SU-DHL-6 (cell line): ENCODE measurements around the gene TASOR2.

Experiments used
- H2AFZ ChIP-seq: fragments of 200-600 bp; sonication (generic); 2 replicates; pipeline ENCODE4 v1.6.1; 2014; ENCODE audit warnings: low read depth, mild to moderate bottlenecking, moderate library complexity, mixed read lengths, antibody characterized with exemption, low read length; ENCODE audit not compliant: severe bottlenecking
- H3F3A ChIP-seq: fragments of 200-600 bp; shearing (Covaris generic); 2 replicates; pipeline ENCODE4 v1.6.0; 2016; ENCODE audit warnings: antibody characterized with exemption, mild to moderate bottlenecking; ENCODE audit not compliant: insufficient read depth
- H3K27ac ChIP-seq: fragments of 200-600 bp; sonication (generic); 2 replicates; pipeline ENCODE4 v1.5.1; 2016; ENCODE audit warnings: low read depth, mild to moderate bottlenecking, low read length, moderate library complexity, mixed read lengths
- H3K27me3 ChIP-seq: fragments of 200-600 bp; sonication (generic), shearing (Covaris generic); 2 replicates; pipeline ENCODE4 v1.6.0; 2014; ENCODE audit warnings: mild to moderate bottlenecking, low read length
- H3K36me3 ChIP-seq: fragments of 200-600 bp; sonication (generic); 2 replicates; pipeline ENCODE4 v1.6.1; 2014; ENCODE audit warnings: mild to moderate bottlenecking, low read length, mixed read lengths
- H3K4me2 ChIP-seq: fragments of 300-600, 200-600 bp; shearing (Covaris generic), sonication (generic); 2 replicates; pipeline ENCODE4 v1.6.0; 2014; ENCODE audit warnings: low read length, low read depth, mild to moderate bottlenecking; ENCODE audit not compliant: poor library complexity, severe bottlenecking
- H3K4me3 ChIP-seq: fragments of 200-600 bp; sonication (generic); 2 replicates; pipeline ENCODE4 v1.5.1; 2014; ENCODE audit warnings: antibody characterized with exemption, low read length, mild to moderate bottlenecking, mixed read lengths; ENCODE audit not compliant: insufficient read depth, poor library complexity, severe bottlenecking
- H3K79me2 ChIP-seq: fragments of 200-600 bp; sonication (generic); 2 replicates; pipeline ENCODE4 v1.6.1; 2014; ENCODE audit warnings: mild to moderate bottlenecking, low read length, moderate library complexity; ENCODE audit not compliant: insufficient read depth
- H3K9ac ChIP-seq: fragments of 200-600 bp; sonication (generic); 2 replicates; pipeline ENCODE4 v1.7.0; 2014; ENCODE audit warnings: mild to moderate bottlenecking, low read length
- H3K9me2 ChIP-seq: fragments of 200-600 bp; sonication (generic); replicated peaks from 2 replicates; pipeline ENCODE4 v1.6.1; 2014; ENCODE audit warnings: low read length; ENCODE audit not compliant: insufficient read depth
- H3K9me3 ChIP-seq: fragments of 200-600 bp; sonication (generic); 2 replicates; pipeline ENCODE4 v1.6.1; 2014; ENCODE audit warnings: low read length, mixed read lengths; ENCODE audit not compliant: insufficient read depth
- H4K20me1 ChIP-seq: fragments of 200-600 bp; sonication (generic); 2 replicates; pipeline ENCODE4 v1.6.1; 2014; ENCODE audit warnings: low read depth, mild to moderate bottlenecking, antibody characterized with exemption, low read length, moderate library complexity, mixed read lengths
- EZH2phosphoT487 ChIP-seq: fragments of 200-600 bp; sonication (generic), shearing (Covaris generic); conservative IDR thresholded peaks from 2 replicates; pipeline ENCODE4 v1.6.1; 2018; ENCODE audit warnings: mild to moderate bottlenecking, antibody characterized with exemption, low read length, moderate library complexity, mixed read lengths
- TF ChIP-seq, protein P1 (sequence below): fragments of 200-600 bp; sonication (generic); IDR thresholded peaks from one replicate; pipeline ENCODE4 v1.5.1; 2017; ENCODE audit warnings: antibody characterized with exemption, mild to moderate bottlenecking, low read length, moderate library complexity; ENCODE audit not compliant: insufficient read depth, poor library complexity, severe bottlenecking

TASOR2 gene, protein sequence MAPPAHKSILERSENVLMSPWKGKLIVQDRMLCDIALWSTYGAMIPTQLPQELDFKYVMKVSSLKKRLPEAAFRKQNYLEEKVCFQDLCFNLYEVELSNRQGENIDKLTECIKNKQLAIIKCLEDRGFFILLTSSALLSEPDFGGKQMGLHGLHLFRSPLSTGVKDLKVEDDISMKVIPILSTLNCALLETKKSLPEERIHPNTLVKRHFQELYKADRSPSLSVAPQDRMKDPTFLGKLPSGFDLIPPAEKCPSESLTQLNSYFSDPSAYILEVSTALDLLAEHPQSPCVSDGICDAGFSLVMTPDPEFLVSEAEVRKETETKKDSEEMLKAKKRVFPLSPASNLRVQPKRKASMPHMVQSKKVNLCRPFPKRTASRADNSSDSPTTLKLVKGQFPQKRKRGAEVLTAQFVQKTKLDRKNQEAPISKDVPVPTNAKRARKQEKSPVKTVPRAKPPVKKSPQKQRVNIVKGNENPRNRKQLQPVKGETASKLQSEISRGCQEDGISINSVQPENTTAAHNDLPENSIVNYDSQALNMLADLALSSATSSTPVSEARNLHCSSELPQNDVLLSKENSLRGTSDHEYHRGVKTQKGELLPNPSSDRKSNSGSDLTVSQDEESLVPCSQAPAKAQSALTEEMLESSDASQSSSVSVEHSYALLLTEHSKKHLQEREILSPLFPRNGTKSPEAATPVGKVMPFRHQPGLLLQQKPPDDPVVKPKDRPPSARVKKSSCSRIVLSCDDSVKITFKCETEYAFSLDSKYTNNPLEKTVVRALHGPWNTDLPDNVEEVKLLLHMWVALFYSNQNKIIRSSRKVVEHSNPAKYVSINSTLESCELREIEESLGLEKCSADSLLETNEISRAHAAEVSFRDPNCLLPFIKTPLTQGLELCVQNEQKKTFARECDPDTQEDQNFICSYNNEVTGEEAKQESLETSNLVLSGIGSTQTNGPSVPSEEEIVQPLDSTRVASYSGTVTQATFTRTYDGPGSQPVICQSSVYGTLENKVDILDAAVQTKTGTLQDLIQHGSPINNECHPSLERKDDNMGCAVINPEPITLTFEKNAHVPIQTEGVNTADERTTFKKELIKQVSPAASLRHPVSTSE (N-terminal part only)

DNA sequence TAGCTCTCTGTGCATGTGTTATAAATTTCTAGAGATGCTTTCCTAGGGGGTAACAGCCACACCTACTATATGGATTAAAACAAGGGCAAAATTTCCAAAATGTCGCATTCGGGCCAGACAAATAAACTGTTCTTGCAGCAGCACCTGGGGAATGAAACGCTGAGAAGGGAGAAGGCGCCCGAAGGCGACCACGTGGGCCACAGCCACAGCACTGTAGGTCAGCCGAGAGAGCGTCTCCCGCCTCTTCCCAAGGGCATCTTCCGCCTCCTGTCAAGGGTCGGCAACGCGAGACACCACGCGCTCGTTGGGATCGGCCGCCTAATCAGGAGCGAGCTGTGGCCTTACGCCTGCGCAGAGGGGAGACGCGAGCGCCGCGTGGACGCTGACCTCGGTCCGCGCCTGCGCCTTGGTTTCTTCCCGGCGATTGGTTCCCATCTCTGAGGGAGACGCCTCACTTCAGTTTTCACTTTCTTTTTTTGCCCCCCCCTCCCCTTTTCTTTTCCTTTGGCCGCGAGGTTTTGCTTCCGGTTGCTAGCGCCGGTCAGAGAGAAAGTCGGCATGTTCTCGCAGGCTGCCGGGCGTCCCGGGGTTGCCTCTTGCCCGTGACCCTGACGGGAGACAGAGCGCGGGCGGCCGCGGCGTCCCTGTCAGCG lies at the start of gene TASOR2:
TSS of gene TASOR2 (plus strand) at position 521 of the 653 bp plus-strand sequence. CDS start 35,805 bp downstream, outside the sequence.
- Histone ChIP-seq H3K27me3 (no peaks in the 10 kb centered on the region), H3K27ac (peak within 1 kb of the TSS; percentile 98), H2AFZ (peak within 1 kb of the TSS; percentile 4), H4K20me1 (peaks cover 7% of the 10 kb centered on the region), H3K36me3 (peaks cover 19% of the 10 kb centered on the region), H3K79me2 (peaks cover 48% of the 10 kb centered on the region), H3K4me3 (peak within 1 kb of the TSS; percentile 87), H3K4me2 (peak within 1 kb of the TSS; percentile 95), H3K9ac (peak within 1 kb of the TSS; percentile 95), H3F3A (peaks cover 38% of the 10 kb centered on the region), H3K9me2 (no peaks in the 10 kb centered on the region), H3K9me3 (no peaks in the 10 kb centered on the region)
- TF ChIP-seq EZH2phosphoT487, result no peak
- TF ChIP-seq, protein P1, sequence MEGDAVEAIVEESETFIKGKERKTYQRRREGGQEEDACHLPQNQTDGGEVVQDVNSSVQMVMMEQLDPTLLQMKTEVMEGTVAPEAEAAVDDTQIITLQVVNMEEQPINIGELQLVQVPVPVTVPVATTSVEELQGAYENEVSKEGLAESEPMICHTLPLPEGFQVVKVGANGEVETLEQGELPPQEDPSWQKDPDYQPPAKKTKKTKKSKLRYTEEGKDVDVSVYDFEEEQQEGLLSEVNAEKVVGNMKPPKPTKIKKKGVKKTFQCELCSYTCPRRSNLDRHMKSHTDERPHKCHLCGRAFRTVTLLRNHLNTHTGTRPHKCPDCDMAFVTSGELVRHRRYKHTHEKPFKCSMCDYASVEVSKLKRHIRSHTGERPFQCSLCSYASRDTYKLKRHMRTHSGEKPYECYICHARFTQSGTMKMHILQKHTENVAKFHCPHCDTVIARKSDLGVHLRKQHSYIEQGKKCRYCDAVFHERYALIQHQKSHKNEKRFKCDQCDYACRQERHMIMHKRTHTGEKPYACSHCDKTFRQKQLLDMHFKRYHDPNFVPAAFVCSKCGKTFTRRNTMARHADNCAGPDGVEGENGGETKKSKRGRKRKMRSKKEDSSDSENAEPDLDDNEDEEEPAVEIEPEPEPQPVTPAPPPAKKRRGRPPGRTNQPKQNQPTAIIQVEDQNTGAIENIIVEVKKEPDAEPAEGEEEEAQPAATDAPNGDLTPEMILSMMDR, result no peak

DNA sequence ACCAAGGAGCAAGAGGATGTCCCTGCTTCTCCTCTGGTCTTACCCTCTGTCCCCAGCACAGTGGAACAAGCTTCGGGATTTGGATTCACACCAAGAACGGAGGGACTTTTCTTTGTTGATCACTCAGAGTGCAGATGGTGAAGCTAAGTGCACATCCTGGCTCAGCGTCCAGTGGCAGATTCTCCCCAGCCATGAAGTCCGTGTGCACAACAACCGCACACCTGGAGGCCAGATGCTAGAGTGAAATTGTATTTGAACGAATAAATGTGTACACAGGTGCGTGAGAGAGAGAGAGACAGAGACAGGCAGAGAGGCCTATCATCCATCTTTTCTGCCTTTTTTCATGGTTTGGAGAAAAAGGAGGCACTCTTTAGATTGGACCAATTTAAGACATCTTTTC lies 49.7 kb upstream of the TASOR2 start:
- Histone ChIP-seq H3K36me3 (peaks cover 7% of the 10 kb centered on the region; the same call in 1 of the 2 replicates), H4K20me1 (no peaks in the 10 kb centered on the region), H3K27me3 (no peaks in the 10 kb centered on the region), H3K4me2 (no peak overlapping the region), H3K79me2 (no peaks in the 10 kb centered on the region), H3F3A (no peaks in the 10 kb centered on the region), H3K27ac (no peak overlapping the region), H3K9me2 (no peaks in the 10 kb centered on the region), H3K4me3 (no peak overlapping the region), H2AFZ (no peak overlapping the region), H3K9ac (no peak overlapping the region), H3K9me3 (no peaks in the 10 kb centered on the region)
- no peak for TF ChIP-seq EZH2phosphoT487
- TF ChIP-seq, protein P1, result no peak

DNA sequence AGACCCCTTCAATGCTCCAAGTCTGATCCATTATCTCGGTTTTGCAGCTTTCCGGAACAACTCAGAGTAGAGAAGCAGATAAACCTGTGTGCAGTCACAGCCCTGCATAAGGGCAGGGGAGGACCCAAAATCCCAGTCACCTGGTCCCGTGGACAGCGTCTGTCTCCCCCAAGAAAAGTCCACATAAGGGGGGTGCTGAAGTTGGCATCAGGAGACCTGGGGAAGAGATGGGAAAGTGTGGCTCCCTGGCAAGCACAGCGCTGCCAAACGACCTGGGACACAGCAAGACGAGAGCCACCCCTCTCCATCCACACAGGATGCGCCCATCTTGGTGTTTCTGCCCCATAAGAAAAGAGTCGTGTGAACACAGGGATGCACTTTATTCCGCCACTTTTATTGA lies 46.1 kb upstream of the TASOR2 start:
- Histone ChIP-seq H3F3A (no peaks in the 10 kb centered on the region), H3K27me3 (no peaks in the 10 kb centered on the region), H4K20me1 (no peaks in the 10 kb centered on the region), H2AFZ (no peak overlapping the region), H3K27ac (no peak overlapping the region), H3K9ac (no peak overlapping the region), H3K79me2 (no peaks in the 10 kb centered on the region), H3K9me3 (no peaks in the 10 kb centered on the region), H3K9me2 (no peaks in the 10 kb centered on the region), H3K36me3 (peaks cover 8% of the 10 kb centered on the region; the same call in 1 of the 2 replicates), H3K4me2 (no peak overlapping the region), H3K4me3 (no peak overlapping the region)
- TF ChIP-seq, protein P1, result no peak
- no peak for TF ChIP-seq EZH2phosphoT487
